ENCODE data around the gene SVOP.
"Not testable (repeated sequence)": the region's sequence is repeated elsewhere in the genome, so short reads cannot be mapped to it uniquely, and the experiment has no call there.

The SVOP gene

DNA sequence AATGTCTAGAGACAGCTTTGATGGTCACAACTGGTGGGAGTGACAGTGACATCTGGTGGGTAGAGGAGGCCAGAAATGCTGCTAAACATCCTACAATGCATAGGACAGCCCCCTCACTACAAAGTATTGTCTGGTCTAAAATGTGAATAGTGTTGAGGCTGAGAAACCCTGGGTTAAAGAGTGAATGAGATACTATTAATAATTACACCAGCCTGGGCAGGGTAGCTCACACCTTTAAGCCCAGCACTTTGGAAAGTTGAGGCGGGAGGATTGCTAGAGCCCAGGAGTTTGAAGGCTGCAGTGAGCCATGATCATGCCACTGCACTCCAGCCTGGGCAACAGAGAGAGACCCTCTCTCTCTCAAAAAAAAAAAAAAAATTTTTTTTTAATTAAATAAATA, 11.1 kb downstream of the SVOP start:
- in situ Hi-C loops (cut with MboI; ENCODE audit: low sequenced_read_pairs, unreplicated experiment): no loop called here
- TF ChIP-seq, protein P1, sequence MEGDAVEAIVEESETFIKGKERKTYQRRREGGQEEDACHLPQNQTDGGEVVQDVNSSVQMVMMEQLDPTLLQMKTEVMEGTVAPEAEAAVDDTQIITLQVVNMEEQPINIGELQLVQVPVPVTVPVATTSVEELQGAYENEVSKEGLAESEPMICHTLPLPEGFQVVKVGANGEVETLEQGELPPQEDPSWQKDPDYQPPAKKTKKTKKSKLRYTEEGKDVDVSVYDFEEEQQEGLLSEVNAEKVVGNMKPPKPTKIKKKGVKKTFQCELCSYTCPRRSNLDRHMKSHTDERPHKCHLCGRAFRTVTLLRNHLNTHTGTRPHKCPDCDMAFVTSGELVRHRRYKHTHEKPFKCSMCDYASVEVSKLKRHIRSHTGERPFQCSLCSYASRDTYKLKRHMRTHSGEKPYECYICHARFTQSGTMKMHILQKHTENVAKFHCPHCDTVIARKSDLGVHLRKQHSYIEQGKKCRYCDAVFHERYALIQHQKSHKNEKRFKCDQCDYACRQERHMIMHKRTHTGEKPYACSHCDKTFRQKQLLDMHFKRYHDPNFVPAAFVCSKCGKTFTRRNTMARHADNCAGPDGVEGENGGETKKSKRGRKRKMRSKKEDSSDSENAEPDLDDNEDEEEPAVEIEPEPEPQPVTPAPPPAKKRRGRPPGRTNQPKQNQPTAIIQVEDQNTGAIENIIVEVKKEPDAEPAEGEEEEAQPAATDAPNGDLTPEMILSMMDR (IDR thresholded peaks at IDR 0.05; ENCODE audit: borderline replicate concordance, control extremely low read depth, extremely low read depth, insufficient read depth, missing control alignments): no peak
- DNase-seq (ENCODE audit: low spot score): no peak

DNA sequence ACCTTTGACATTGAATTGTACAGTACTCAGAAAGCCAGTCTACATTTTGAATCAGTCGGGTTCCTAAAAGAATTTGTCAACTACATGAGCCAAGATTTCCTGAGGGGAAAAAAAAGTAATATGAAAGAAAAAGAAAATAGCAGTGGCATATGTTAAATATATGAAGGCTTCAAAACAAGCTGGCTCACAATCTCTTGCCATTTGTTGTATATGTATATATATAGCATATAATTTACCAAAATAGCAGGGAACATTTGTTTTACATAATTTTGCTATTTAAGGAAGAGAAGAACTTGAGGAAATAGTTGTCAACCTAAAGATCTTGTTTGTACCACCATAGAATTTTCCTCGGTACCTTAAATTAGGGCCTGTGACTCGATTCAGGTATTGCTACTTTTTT, 16.9 kb downstream of the SVOP start:
- DNase-seq (ENCODE audit: low spot score): no peak
- in situ Hi-C loops (cut with MboI; ENCODE audit: low sequenced_read_pairs, unreplicated experiment): no loop called here

DNA sequence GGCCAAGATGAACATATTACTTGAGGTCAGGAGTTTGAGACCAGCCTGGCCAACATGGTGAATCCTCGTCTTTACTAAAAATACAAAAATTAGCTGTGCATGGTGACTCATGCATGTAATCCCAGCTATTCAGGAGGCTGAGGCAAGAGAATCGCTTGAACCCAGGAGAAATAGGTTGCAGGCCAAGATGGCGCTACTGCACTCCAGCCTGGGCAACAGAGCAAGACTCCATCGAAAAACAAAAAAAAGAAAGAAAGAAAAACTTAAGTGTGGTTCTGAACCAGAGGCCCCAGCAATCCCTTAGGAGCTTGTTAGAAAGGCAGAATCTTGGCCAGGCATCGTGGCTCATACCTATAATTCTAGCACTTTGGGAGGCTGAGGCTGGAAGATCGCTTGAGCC, 24.5 kb downstream of the SVOP start:
- in situ Hi-C loops (cut with MboI; ENCODE audit: low sequenced_read_pairs, unreplicated experiment): no loop called here
- no peak for DNase-seq (ENCODE audit: low spot score)
- TF ChIP-seq, protein P1 (IDR thresholded peaks at IDR 0.05; ENCODE audit: borderline replicate concordance, control extremely low read depth, extremely low read depth, insufficient read depth, missing control alignments): no peak

More for the DNA sequence above, 16.9 kb downstream of the SVOP start:
- TF ChIP-seq, protein P1 (IDR thresholded peaks at IDR 0.05; ENCODE audit: borderline replicate concordance, control extremely low read depth, extremely low read depth, insufficient read depth, missing control alignments): no peak

DNA sequence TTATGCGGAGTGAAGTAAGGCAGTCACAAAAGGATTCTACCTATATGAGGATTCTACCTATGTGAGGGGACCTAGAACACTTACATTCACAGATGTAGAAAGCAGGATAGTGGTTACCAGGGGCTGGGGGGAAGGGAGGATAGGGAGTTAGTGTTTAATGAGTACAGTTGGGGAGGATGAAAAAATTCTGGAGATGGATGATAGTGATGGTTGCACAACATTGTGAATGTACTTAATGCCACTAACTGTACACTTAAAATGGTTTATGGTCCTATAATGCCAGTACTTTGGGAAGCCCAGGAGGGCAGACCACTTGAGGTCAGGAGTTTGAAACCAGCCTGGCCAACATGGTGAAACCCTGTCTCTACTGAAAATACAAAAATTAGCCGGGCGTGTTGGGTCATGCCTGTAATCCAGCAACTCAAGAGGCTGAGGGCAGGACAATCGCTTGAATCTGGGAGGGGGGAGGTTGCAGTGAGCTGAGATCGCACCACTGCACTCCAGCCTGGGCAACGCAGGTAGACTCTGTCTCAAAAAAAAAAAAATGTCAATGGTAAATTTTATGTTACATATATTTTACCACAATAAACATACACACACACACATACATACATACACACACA, 25.4 kb downstream of the SVOP start:
- TF ChIP-seq, protein P1 (IDR thresholded peaks at IDR 0.05; ENCODE audit: borderline replicate concordance, control extremely low read depth, extremely low read depth, insufficient read depth, missing control alignments): no peak
- in situ Hi-C loops (cut with MboI; ENCODE audit: low sequenced_read_pairs, unreplicated experiment): no loop called here
- no peak for DNase-seq (ENCODE audit: low spot score)

DNA sequence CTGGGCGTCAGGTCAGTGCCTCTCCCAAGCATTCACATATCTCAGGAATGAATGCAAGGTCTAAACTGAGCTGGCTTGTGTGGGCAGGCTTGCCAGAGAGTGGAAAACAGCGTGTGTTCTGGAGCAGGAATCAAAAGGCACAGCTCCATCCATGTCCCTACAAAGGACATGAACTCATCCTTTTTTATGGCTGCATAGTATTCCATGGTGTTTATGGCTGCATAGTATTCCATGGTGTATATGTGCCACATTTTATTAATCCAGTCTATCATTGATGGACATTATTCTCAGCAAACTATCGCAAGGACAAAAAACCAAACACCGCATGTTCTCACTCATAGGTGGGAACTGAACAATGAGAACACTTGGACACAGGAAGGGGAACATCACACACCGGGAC, 30.8 kb downstream of the SVOP start:
- in situ Hi-C loops (cut with MboI; ENCODE audit: low sequenced_read_pairs, unreplicated experiment); DNase-seq (ENCODE audit: low spot score): not testable (repeated sequence)

DNA sequence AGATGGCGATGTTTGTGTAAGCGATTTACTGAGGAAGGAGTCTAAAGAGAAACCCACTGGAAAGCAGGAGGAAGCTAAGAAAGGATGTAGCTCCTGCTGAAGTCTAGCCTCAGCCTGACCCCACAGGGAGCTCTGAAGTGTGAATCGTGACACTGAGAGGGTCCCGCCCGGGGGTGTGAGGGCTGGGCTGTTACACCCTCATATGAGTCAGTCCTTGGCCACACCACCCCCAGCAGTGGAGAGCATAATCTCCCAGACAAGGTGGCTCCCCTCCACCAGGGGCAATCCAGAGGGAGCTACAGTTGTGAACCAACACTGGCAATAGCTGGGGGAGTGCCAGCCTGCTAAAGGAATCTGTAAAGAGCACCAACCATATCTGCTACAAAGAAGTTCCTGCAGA, 31.5 kb downstream of the SVOP start:
- in situ Hi-C loops (cut with MboI; ENCODE audit: low sequenced_read_pairs, unreplicated experiment): no loop called here
- TF ChIP-seq, protein P1 (IDR thresholded peaks at IDR 0.05; ENCODE audit: borderline replicate concordance, control extremely low read depth, extremely low read depth, insufficient read depth, missing control alignments): no peak
- no peak for DNase-seq (ENCODE audit: low spot score)

DNA sequence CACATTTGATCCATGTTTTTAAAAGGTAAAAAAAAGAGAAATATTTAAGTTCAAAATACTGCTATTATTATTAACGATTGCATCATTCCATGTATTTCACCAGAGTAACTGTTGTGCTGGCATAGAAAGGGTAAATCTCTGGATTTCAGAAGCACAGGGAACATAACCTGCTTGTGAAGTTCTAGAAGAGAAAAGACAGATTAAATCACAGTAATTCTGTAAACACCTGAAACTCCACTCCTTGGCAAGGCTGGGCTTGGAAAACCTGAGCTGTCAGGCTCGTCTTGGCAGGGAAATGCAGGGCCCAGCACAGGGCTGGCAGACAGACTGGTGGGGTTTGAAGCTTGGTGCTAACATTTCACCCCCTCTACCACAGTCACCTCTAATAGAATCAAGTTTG, 35.1 kb downstream of the SVOP start:
- TF ChIP-seq, protein P1 (IDR thresholded peaks at IDR 0.05; ENCODE audit: borderline replicate concordance, control extremely low read depth, extremely low read depth, insufficient read depth, missing control alignments): no peak
- in situ Hi-C loops (cut with MboI; ENCODE audit: low sequenced_read_pairs, unreplicated experiment): no loop called here
- no peak for DNase-seq (ENCODE audit: low spot score)
